ENCODE measurements around the gene SLC41A2.
A peak's percentile ranks its signal among the peaks of the same experiment; 100 is the strongest.

The SLC41A2 gene

DNA sequence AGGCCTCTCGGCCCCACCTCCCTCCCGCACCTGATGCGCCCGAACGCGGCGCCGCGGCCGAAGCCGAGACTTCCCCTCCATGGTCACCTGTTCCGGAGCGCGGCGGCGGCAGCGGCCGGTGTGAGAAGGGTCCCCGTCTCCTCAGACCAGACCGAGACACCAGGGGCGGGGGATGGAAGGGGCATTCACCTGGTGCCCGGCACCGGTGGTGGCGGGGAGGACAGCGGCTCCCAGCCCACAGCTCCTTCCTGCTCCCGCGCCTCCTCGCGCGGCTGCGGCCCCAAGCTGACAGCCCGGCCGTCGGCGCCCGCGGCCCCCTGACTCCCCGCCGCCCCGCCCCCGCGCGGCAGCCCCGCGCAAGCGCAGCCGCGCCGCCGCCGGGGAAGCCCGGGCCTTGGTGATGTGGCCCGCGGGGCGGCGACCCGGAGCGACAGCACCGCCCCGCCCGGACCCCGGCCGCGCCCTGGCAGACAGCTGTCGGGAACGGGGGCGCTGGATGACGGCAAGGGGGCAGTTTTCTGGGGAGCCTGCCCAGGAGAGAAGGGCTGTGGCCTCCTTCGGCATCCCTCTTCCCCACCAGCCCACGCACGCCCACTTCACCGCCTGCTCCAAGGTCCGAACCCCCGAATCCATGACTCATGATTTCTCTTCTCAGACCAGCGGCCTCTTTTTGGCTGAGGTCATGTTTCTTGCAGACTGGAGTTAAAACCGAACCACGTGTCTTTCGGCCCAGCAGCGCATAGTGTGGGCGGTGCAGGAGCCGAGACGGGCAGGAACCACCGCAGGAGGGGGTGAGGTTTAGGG, at the start of gene SLC41A2:
TSS of gene SLC41A2 (minus strand) at position 290 of the 804 bp plus-strand sequence. CDS start 29,763 bp downstream, outside the sequence.
- peak within 1 kb of the TSS; percentile 87 for H3K4me3 ChIP-seq (ENCODE audit: low read length)
- TF ChIP-seq, protein P1, sequence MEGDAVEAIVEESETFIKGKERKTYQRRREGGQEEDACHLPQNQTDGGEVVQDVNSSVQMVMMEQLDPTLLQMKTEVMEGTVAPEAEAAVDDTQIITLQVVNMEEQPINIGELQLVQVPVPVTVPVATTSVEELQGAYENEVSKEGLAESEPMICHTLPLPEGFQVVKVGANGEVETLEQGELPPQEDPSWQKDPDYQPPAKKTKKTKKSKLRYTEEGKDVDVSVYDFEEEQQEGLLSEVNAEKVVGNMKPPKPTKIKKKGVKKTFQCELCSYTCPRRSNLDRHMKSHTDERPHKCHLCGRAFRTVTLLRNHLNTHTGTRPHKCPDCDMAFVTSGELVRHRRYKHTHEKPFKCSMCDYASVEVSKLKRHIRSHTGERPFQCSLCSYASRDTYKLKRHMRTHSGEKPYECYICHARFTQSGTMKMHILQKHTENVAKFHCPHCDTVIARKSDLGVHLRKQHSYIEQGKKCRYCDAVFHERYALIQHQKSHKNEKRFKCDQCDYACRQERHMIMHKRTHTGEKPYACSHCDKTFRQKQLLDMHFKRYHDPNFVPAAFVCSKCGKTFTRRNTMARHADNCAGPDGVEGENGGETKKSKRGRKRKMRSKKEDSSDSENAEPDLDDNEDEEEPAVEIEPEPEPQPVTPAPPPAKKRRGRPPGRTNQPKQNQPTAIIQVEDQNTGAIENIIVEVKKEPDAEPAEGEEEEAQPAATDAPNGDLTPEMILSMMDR (IDR thresholded peaks at IDR 0.05; ENCODE audit: low read depth, low read length) = no peak
- TF ChIP-seq EZH2phosphoT487 (IDR thresholded peaks at IDR 0.05; ENCODE audit: low read depth) = no peak
- H4K20me1 ChIP-seq (ENCODE audit: insufficient read depth, low read length) = peaks cover 15% of the 10 kb centered on the region; the same call in 1 of the 2 replicates
- H3K27ac ChIP-seq (ENCODE audit: low read length) = peak within 1 kb of the TSS; percentile 87
- H3K79me2 ChIP-seq (ENCODE audit: low read length) = peaks cover 48% of the 10 kb centered on the region
- H3K27me3 ChIP-seq (ENCODE audit: low read depth, low read length) = no peaks in the 10 kb centered on the region
- peak within 1 kb of the TSS; percentile 79 for H2AFZ ChIP-seq (ENCODE audit: low read depth, low read length)
- H3K4me1 ChIP-seq (ENCODE audit: low read length) = peaks cover 35% of the 10 kb centered on the region
- H3K4me2 ChIP-seq (ENCODE audit: low read length) = peak within 1 kb of the TSS; percentile 94
- no peaks in the 10 kb centered on the region for H3K9me3 ChIP-seq (ENCODE audit: insufficient read depth, low read length)
- peaks cover 6% of the 10 kb centered on the region for H3K36me3 ChIP-seq (replicated peaks; ENCODE audit: low read depth, low read length)
- H3K9ac ChIP-seq (ENCODE audit: low read length) = peak within 1 kb of the TSS; percentile 91

DNA sequence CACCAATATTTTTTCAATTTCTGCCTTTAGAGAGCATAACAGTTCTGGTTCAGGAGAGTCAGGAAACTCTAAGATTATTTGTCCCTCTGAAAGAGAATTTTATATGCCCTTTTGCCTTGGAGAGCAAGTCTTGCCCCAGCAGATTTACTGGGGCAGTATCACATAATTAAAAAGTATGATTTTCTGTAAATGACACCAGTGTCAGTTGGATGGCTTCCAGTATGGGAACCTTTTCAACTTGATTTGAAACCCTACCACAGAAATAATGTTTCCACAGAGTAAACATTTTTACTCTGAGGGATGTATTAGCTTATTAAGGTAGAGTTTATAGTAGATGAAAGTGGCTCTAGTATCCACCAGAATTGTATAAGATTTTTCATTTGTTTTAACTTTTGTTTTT, 43.4 kb upstream of the SLC41A2 start:
- peaks cover 79% of the 10 kb centered on the region for H3K36me3 ChIP-seq (replicated peaks; ENCODE audit: low read depth, low read length)
- no peak overlapping the region for H3K4me3 ChIP-seq (ENCODE audit: low read length)
- H3K79me2 ChIP-seq (ENCODE audit: low read length) = no peaks in the 10 kb centered on the region
- no peak overlapping the region for H2AFZ ChIP-seq (ENCODE audit: low read depth, low read length)
- no peaks in the 10 kb centered on the region for H4K20me1 ChIP-seq (ENCODE audit: insufficient read depth, low read length)
- H3K4me1 ChIP-seq (ENCODE audit: low read length) = no peaks in the 10 kb centered on the region
- no peak overlapping the region for H3K27ac ChIP-seq (ENCODE audit: low read length)
- no peaks in the 10 kb centered on the region for H3K27me3 ChIP-seq (ENCODE audit: low read depth, low read length)
- H3K9me3 ChIP-seq (ENCODE audit: insufficient read depth, low read length) = no peaks in the 10 kb centered on the region
- no peak for TF ChIP-seq EZH2phosphoT487 (IDR thresholded peaks at IDR 0.05; ENCODE audit: low read depth)
- TF ChIP-seq, protein P1 (IDR thresholded peaks at IDR 0.05; ENCODE audit: low read depth, low read length) = no peak
- no peak overlapping the region for H3K4me2 ChIP-seq (ENCODE audit: low read length)
- H3K9ac ChIP-seq (ENCODE audit: low read length) = no peak overlapping the region

GRCh38 chr12:104999347-104999685, 41.2 kb upstream of the SLC41A2 start:
- TF ChIP-seq, protein P1 (IDR thresholded peaks at IDR 0.05; ENCODE audit: low read depth, low read length) = no peak
- Histone ChIP-seq H3K4me2 (ENCODE audit: low read length) (no peak overlapping the region), H4K20me1 (ENCODE audit: insufficient read depth, low read length) (no peaks in the 10 kb centered on the region), H3K4me3 (ENCODE audit: low read length) (no peak overlapping the region), H3K36me3 (replicated peaks; ENCODE audit: low read depth, low read length) (peaks cover 78% of the 10 kb centered on the region), H3K27me3 (ENCODE audit: low read depth, low read length) (no peaks in the 10 kb centered on the region), H3K27ac (ENCODE audit: low read length) (no peak overlapping the region), H3K79me2 (ENCODE audit: low read length) (no peaks in the 10 kb centered on the region), H3K9ac (ENCODE audit: low read length) (no peak overlapping the region), H2AFZ (ENCODE audit: low read depth, low read length) (no peak overlapping the region), H3K4me1 (ENCODE audit: low read length) (no peaks in the 10 kb centered on the region), H3K9me3 (ENCODE audit: insufficient read depth, low read length) (no peaks in the 10 kb centered on the region)

DNA sequence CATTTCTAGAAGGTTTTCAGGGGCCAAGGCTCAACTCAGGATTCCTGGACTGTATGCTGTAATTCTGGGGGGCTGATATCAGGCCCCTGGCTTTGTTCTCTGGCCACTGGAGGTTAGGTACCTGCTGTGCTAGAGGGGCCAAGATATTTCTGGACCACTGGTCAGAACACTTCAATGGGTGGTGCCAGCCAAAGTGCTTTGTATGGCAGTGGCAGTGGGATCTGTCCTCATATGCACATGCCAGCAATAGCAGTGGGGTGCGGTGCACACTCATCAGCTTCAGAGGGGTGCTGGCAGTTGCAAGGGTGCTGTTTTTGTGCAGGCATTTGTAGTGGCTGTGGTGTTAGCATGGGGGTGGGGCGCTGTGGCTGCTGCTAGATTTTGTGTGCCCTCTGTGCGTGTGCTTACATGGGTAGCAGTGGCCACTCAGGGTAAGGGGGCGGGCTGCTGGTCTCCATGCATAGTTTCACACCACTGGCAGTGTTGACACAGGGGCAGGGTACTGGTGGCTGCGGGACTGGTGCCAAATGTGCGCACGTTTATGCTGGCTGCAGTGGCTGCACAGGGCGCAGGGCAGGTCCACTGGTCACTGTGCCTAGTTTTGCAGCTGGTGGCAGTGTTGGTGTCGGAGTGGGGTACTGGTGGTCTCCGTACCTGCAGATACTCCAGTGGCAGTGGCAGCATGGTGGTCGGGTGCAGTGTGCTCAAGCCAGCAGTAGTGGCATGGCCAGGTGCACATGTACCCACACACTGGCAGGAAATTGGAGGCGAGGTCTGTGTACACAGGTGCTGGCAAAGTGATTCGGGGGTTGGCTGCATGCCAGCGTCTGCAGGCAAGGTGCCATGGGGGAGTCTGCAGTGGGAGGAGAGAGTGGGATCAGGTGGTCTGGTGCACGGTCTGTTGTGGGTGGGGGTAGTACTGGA, 40.6 kb upstream of the SLC41A2 start:
- Histone ChIP-seq H3K79me2 (ENCODE audit: low read length) (no peaks in the 10 kb centered on the region), H3K4me1 (ENCODE audit: low read length) (no peaks in the 10 kb centered on the region), H3K9ac (ENCODE audit: low read length) (no peak overlapping the region), H3K4me2 (ENCODE audit: low read length) (no peak overlapping the region), H3K27me3 (ENCODE audit: low read depth, low read length) (no peaks in the 10 kb centered on the region), H4K20me1 (ENCODE audit: insufficient read depth, low read length) (no peaks in the 10 kb centered on the region), H3K4me3 (ENCODE audit: low read length) (no peak overlapping the region), H3K27ac (ENCODE audit: low read length) (no peak overlapping the region), H3K36me3 (replicated peaks; ENCODE audit: low read depth, low read length) (peaks cover 77% of the 10 kb centered on the region), H2AFZ (ENCODE audit: low read depth, low read length) (no peak overlapping the region), H3K9me3 (ENCODE audit: insufficient read depth, low read length) (no peaks in the 10 kb centered on the region)
- TF ChIP-seq, protein P1 (IDR thresholded peaks at IDR 0.05; ENCODE audit: low read depth, low read length) = no peak
- TF ChIP-seq EZH2phosphoT487 (IDR thresholded peaks at IDR 0.05; ENCODE audit: low read depth) = no peak

Data from OCI-LY3 (cell line).